Stimulated activated CD8-positive, alpha-beta memory T cell treated with anti-CD3 and anti-CD28 coated beads, Interleukin-7, amount 100 ng/mL, for 4 hours (primary cell): Measurements from ENCODE around the gene UBL4B.

Experiments used
- DNase-seq, 2 donors: peaks; one replicate each; pipeline ENCODE4 v3.0.0-alpha.2; 2020; ENCODE audit warnings: low read depth in 2 of 2

UBL4B gene

DNA sequence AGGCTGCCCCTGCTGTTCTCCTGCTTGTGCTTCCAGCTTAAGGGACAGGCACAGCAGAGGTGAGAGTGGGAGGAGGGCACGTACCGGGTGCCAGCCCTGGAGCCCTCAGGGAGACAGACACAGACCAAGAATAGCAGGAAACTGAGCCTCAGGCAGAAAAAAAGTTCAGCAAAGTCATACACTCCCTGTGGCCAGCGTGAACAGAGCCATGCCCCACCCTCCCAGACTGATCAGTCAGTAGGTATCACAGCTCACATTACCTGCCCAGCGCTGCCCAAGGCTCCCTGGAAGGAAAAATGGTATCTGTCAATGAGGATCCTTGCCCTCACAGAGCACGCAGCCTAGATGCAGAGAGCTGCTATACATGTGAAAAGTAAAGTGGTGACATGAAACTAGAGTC is 1.3 kb downstream of the UBL4B start:
- no peak for DNase-seq

DNA sequence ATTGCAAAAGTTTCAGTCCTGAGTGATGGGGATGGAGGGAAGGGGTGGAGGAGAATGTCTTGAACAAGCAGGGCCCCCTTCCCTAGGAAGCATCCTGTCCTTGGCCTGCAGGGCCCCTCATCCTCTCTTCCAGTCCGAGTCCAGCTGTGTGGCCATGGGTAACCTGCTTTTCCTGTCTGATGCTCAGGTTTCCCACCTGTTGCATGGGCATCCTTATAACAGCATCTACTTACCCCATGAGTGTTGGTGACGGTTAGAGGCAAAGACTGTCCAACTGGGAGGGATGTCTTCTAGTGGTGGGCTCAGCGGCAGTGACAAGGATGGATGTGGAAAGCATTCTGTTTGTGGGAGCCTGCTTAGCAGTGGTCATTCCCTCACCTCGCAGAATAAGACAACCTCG is 1.9 kb downstream of the UBL4B start:
- DNase-seq = no peak

DNA sequence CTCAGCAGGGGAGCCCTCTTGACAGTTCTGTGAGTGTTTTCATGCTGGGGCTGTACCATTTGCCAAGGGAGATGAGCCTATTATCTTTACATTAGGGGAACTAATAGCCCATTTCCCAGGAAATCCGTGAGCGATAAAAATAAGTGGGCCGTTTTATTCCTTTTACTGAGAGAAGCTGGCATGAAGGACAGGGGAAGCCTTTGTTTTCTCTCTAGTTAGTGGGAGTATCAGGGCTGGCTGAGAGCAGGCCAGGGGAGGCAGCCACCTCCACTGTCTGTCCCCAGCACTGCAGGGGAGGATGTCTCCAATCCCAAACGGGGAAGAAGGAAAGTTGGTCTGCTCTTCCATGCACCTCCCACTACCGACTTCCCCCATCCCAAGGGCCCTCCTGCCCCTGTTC is 2.5 kb downstream of the UBL4B start:
- DNase-seq = no peak

DNA sequence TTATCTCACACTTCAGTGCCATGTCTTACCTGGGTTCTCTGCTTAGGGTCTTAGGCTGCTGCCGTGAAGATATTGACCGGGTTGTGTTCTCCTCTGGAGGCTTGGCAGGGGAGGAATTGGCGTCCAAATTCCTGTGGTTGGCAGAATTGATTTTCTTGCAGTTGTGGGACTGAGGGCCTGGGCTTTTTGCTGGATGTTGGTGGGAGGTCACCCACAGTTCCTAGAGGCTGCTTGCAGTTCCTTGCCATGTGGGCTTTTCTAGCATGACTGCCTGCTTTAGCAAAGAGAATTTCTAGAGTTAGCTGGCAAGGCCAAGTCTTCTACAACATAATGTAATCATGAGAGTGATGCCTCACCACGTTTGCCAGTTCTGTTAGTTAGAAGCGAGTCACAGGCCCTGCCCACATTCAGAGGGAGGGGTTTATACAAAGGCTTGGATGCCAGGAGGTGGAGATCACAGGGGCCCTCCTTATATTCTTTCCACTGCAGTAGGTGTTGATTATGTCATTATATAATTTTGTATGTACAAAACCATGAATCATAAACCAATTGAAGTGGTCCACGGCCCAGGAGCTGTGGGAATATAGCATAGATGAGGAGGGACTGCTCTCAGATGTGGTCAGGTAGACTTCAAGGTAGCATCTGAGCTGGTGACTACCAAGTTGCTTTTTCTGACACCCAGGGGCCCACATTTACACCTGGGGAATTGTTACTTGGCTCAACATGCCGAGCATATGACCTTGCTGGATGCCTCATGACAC is 6.6 kb downstream of the UBL4B start:
- DNase-seq = no peak

DNA sequence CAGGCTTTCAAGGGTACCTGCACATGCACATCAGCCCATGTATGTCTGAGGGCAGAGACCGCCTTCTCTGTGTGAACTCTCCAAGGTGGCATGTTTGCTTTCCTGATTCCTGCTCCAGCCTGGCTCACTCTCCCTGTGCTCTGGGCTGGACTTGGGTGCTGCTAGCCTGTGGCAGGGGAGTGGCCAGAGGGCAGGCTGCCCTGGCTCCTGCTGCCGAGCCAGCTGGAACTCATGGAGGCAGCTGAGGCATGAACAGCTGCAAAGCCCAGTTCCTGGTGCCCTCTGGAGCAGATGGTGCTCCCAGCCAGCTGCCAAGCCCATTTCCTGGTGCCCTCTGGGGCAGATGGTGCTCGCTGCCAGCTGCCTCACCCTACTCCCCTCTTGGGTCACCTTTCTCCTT is 7.6 kb downstream of the UBL4B start:
- DNase-seq = no peak

DNA sequence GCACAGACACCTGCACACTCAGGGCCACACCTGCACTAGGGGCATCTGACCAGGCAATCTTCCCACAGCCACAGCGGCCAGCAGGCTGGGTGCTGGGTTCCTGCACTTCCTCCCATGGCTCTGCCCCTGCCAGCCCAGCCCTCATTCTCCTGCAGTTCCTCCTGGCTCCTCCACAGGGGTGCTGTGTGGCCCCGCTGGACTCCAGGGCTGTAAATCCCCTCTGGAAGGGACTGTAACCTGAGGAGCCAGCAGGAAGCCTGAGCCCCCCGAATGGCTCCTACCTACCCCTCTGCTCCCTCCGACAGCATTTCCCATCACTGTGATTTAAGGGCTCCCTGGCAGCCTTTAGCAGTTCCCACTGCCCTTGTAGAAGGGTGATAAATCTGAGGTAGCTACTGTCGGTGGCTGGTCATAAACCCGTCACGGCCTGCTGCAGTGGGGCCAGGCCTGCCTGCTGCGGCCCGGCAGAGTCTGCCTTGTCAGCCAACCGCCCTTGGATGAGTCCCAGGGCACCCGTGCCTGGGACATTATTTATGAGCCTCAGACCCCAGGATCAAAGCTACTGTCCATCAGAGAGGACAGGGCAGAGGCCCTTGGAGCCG is 8.8 kb downstream of the UBL4B start:
- DNase-seq = no peak

DNA sequence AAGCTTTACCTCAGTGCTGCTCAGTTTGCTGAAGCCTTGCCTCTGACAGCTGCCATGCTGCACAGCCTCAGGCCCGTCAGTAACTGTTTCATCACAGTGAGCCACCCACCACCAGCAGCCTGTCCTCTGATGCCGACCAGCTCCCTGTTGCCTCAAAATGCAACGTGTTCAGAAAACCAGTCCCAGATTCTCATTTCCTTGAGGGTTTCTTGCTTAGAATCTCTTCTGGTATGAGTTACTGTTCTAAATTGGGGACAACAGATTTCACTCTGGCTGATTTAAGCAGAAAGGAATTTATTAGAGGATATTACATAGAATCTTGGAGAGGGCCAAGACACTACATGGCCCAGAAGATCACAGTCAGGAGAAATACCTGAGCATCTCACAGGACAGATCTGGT is 11.0 kb downstream of the UBL4B start:
- DNase-seq = no peak

DNA sequence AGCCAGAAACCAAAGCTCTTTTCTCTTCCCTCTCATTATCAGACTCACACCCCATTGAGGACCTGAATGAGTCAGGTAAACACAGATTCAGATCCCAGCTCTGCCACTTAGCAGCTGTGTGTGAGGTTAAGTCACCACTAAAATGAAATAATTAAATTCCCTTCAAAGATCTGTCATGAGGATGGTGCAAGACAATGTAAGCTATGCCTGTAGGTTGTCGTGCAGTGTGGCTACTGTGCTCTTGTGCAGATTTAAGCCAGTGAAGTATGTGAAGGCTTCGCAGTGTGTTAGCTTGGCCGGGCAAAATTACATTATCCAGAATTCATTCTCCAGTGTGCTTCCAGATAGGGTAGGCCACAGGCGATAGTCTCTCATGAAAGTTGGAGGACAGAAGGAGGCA is 13.6 kb downstream of the UBL4B start:
- DNase-seq = no peak

DNA sequence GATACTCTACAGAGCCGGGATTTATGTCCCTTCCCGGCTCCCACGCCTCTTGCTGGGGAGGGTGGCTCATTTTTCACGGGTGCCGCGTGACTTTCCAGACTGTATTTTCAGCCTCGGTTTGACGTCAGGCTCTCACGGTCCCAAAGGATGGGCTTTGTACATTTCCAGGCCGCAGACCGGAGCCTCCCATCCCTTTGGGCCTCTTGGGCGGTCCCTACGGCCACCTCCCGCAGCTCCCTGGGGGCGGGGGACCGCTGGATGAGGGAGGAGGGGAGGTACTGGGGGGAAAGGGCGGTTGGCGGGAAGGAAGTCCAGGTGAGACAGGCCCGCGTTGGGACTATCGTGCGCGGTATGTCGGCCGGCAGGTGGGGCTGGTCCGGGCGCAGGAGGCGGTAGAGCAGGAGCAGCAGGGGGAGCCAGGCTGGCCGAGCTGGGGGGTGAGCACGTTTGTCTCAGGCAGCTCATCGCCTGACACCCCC is 17.9 kb downstream of the UBL4B start:
- no peak for DNase-seq

DNA sequence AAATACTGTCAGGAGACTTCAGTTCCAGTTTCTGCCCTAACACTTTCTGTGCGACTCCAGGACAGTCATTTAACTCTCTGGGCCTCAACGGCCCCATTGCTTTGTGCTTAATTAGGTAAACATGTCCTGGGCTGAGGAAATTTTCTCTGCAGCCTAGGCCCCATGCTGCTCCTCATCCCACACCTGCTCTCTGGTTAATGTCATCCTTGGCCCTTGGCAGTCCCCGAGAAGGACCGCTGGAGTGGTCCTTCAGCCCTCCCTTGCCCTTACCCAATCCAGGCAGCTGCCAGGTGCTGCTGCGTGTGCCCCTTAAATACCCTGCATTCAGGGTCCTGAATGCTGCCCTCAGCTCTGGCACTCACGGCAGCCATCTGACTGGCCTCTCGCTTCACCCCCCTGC is 18.7 kb downstream of the UBL4B start:
- no peak for DNase-seq

DNA sequence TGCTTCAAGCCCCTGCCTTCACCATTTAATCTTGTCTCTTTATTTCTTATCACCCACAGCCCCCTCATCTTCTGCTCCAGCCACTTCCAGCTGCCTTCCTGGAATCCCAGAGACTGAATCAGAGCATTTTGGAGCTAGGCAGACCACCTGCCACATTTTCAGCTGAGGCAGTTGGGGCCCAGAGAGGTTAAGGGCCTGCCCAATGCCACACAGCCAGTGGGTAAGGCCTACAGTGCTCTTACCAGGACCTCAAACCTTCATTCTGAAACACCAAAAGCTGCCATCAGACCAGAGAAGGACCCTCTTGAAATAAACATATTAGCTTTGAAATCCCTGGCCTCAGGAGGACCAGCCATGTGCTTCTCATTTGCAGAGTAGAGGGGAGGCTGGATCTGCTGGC is 20.4 kb downstream of the UBL4B start:
- DNase-seq = no peak

DNA sequence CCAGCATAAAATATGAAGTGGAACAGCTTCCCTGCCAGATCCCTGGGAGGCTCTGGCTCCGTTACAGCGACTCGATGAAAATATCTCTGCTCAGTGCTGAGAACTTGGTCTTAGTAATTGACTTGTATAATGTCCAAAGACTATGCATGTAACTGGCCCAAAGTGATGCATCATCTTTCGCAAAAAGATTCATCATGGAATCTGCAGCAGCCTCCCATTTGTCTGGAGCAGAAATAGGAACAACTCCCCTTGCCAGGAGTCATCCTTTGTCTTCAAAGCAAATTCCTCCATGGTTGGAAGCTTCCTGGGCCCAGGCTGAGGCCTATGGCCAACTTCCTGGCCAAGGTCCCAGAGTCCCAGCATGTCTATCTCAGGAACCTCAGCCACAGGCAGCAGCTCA is 21.2 kb downstream of the UBL4B start:
- no peak for DNase-seq

DNA sequence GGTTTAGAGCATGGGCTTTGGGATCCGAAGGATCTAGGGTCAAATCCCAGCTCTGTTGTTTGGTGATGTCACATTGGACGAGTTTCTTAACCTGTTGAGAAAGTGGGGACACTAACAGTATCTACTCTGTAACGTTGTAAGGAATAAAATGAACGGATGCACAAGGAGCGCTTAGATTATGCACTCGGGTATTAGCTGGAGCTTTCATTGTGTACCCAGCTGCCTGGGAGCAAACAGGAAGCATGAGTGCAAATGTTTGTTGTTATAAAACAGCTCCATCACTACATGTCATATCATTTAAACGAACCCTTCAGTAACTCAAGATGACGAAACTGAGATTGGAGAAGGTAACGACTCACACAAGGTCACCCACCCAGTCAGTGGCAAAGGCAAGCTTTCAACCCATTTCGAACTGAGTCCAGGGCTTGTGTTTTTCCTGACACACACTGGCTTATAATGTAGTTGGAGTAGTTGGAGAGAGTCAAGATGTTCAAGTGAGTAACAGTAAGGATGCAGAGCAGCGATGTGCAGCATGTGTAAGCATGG is 21.9 kb downstream of the UBL4B start:
- DNase-seq = no peak

DNA sequence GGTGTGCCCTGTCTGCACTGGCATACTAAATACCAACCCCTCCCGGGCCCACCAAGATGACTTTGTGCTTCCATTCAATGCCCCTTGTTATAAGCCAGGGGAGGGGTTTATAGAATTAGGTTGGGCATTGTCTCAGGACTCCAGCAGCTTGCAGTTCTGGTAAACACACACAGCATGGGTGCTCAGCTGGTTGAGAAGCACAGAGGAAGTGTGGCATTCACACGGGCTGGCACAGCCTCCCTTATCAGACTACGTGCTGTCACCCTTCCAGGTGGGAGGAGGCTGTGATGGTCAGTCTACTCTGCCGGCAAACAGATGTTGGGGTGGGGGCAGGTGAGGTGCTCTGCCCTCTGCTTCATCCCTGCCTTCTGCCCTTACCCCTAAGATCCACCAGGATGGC is 23.0 kb downstream of the UBL4B start:
- no peak for DNase-seq

DNA sequence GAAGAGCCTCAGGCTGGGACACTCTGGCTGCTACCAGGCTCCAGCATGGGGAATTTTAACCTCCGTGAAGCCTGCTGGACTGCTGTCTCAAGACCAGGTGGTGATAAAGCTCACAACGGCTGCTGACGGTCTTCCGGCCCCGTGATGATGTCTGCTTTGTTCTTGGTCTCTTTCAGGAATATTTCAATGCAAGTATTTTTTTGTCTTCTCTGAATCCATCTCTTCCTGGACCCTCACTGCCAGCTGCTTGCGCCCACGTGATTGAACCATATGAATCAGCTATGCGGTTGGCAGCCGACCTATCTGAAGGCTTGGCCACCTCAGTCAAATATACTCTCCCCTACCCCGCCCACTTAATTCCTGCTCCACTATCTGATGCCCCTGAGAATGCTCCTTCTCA is 23.4 kb downstream of the UBL4B start:
- no peak for DNase-seq

DNA sequence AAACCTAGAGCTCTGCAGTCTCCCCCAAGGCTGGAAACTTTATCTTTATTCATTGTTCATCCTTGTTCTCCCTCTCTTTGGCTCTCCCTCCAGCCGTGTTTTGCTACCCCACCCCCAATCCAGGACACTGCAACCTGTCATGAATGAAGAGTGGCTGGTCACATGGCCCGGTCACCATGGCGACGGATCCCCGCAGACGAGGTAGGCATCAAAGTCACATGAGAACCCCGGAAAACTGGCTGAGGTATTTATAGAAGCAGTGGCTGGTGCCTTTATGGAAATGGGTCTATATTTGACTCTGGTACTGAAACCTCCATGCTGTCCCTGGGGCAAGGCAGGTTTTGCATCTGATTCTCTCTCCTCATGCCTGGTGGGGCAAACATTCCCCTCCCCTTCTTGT is 24.7 kb downstream of the UBL4B start:
- DNase-seq = no peak

DNA sequence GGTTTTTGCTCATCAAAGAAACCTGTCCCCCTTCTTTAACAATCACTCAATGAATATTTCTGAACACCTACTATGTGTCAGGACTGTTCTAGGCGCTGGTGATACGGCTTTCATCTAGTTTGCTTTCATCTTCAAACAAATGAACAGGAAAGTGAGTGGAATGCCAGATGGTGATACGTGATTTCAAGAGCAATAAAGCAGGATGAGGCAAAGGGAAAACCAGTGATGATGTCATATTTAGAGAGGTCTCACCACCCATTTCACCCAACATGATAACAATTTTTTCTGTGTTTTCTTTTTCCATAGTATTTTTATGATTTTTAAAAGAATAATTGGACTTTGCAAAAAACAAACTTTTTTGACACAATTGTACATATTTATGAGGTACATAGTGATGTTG is 26.7 kb downstream of the UBL4B start:
- no peak for DNase-seq

DNA sequence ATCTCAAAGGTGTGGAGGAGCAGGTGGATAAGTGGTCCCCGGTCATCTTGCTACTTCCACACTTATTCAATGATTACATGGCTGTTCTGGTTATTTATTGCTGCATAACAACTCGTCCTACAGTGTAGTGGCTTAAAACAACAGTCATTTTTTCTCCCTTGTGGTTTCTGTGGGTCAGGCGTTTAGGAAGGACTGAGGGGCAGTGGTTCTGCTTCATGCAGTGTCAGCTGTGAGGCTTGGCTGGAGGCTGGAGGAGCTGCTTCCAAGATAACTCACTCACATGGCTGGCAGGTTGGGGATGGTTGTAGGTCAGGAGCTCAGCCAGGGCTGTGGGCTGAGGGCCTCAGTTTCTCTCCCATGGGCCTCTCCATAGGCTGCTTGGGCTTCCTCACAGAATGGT is 32.1 kb downstream of the UBL4B start:
- no peak for DNase-seq

DNA sequence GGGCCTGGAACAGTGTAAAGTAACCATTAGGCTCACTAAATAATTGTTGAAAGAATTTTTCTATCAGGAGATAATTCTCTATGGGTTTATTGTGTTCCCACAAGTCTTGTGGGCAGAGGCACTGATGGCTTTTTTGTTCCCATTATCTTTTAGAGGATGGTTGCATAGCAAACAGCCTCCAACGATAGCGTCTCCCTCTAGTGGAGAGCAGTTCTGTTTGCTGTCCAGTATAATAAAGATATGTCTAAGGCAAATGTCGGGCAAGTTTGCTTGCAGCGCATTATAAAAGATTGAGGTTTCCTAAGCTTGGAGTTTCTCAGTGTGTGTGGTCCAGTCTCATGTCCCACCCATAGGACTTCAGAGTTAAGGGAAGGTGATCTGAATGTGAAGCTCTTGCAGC is 36.7 kb downstream of the UBL4B start:
- DNase-seq = no peak

DNA sequence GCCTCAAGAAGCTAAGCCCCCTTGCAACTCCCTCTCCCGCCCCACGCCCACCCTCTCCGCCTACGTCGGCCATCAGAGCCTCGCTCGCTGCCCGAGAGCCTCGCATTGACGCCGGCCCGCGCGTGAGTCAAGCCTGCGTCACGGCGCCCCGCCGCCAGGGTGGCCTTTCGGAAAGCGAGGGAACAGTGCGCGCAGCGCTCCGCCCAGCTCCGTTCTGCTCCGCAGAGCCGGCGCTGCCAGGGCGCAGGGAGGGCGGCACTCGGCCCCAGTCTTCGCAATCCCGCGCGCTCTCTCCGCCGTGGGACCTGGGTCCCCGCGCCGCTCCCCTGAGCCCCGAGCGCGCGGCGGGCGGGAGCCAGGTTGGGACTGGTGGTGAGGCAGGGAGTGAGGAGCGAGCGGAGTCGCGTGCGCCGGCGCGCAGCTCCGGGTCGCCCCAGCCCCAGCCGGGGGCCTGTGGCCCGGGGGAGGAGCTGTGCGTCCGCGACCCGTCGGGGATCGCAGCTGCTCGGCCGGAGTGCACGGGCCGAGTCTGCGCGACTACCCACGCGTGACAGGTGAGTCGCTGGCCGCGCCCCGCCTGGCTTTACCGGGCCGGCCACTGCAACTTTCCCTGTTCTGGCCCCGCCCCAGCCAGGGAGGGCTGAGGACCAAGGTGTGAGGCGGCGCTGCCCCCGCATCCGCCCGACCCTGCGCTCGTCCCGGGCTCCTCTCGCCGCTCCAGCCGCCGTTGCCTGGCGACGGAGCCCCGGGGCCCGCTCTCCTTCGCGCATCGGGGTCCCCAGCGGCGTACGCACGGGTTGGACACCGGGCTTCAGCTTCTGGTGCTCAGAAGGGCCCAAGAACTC is 38.3 kb downstream of the UBL4B start, which contains the start of gene SLC6A17:
Gene SLC6A17 (plus strand): TSS at position 165 of the 845 bp plus-strand sequence. CDS start 16,436 bp downstream, outside the sequence.
- DNase-seq = no peak

DNA sequence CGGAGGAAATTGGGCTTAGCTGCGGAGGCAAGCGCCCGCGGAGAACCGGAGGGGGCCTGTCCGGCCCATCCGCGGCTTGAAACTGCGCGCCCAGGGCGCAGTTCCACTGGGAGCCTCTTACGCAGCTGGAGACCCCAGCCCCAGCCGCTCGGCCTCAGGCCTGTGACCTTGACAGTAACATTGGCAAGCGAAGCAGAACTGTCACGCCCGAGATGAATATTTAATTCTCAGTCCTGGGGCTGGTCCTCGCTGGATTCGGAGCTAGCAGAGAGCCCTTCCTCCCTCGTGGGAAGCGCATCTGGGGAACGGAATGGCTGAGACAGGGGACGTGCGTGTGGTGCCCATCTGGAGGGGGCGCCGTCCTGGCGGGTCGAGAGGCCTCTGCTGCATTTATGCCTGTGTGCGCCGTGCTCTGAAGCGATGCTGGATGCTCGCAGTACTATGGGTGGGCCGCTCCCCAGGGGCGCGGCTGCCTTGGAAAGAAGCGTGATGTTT is 39.0 kb downstream of the UBL4B start:
- DNase-seq = no peak

DNA sequence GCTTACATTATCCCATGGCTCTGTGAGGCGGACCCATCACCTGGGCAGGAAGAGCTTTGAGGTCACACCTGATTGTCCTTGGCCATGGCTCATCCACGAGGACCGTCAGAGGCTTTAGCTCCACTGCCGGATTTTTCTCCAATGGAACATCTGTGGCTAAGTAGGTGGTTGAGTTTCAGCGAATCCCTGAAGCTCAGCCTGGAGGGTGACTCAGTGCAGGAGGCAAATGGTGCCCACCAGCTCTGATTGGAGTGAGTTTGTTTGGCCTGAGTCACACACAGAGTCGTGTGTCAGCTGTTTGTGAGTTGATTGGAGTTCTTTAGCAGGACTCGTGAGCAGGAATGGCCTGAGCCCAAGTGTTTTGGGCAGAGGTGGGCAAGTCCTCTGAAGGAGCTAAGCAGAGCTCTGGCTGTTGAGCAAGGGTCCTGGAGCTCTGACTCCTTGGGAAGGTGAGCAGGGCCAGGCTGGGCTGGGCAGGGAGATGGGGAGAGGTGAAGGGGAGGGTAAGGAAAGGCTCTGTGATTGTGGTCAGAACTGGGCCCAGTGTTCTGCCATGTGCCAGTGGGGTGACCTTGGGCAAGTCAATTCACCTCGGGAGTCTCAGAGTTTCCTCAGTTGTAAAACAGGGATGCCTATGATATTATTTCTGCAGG is 40.0 kb downstream of the UBL4B start:
- DNase-seq = no peak
